M059J (cell line): Measurements from ENCODE around the gene ATF6B. TPM values are rescaled to one million over a fixed set of nuclear protein-coding genes. Genes with fewer than 3 reads are reported as not detected.
"Not testable (repeated sequence)": the region's sequence is repeated elsewhere in the genome, so short reads cannot be mapped to it uniquely, and the experiment has no call there.

Experiments used
- DNase-seq: peaks from one replicate; pipeline ENCODE4 v3.0.0-alpha.2; 2012; ENCODE audit warnings: low read depth
- total RNA-seq: library from RNA; depleted of rRNA; stranded (reverse); fragments of >200 nt; shearing (Covaris generic); gene quantifications from 2 replicates; pipeline ENCODE4 v1.2.3, GENCODE V29; 2014

ATF6B gene
- total RNA-seq, 1 experiment from 2014 or later, result 30.3 TPM

DNA sequence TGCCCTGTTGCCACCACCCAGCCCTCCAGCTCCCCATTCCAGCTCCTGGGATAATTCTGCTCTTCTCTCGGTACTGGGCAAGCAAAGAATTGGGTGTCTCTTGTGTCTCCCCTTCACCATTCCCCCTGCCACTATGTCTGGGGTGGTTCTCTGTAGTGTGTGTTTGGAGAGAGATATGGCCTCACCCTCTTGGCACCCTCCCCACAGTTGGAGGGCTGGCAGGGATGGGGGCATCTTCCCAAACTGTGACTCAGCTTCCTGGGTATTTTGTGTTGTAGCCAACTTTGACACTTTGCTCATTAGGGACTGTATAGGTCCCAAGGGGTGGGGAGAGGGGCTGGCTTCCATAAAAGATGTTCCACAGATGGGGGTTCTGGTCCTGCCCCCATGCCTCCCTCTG lies 20.6 kb downstream of the ATF6B start:
- DNase-seq, result peak; percentile 60

DNA sequence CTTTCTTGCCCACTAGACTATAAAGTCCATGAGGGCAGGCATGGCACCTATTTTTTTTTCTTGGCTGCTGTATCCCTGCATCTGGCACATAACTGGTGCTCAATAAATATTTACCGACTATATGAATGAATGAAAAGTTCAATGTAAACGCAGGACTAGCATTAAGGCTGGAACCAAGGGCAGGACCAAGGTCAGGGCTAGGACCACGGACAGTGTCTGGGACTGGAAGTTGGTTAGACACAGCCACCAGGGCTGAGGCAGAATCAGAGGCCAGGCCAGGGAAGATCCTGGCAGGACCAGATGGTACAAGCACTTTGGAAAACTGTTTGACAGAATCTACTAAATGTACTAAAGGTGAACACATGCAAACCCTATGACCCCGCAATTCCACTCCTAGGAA lies 22.6 kb downstream of the ATF6B start:
- DNase-seq, result no peak

DNA sequence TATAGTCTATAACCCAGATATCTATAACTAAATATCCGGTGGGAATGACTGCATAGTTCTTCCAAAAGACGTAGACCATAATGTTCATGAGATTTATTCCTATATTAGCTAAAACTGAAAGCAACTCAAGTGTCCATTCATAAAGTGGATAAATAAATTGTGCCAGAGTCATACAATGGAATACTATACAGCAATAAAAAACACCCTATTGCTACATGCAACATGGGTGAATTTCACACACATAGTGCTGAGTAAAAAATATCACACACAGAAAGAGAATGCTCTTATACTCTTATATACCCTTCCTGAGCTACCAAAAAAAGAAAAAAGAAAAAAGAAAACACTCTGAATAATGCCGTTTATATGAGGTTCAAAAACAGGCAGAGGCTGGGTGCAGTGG lies 25.8 kb downstream of the ATF6B start:
- no peak for DNase-seq

GRCh38 chr6:32100251-32100650 lies 27.8 kb downstream of the ATF6B start:
- not testable (repeated sequence) for DNase-seq

GRCh38 chr6:32097364-32097763 lies 30.7 kb downstream of the ATF6B start:
- no peak for DNase-seq

DNA sequence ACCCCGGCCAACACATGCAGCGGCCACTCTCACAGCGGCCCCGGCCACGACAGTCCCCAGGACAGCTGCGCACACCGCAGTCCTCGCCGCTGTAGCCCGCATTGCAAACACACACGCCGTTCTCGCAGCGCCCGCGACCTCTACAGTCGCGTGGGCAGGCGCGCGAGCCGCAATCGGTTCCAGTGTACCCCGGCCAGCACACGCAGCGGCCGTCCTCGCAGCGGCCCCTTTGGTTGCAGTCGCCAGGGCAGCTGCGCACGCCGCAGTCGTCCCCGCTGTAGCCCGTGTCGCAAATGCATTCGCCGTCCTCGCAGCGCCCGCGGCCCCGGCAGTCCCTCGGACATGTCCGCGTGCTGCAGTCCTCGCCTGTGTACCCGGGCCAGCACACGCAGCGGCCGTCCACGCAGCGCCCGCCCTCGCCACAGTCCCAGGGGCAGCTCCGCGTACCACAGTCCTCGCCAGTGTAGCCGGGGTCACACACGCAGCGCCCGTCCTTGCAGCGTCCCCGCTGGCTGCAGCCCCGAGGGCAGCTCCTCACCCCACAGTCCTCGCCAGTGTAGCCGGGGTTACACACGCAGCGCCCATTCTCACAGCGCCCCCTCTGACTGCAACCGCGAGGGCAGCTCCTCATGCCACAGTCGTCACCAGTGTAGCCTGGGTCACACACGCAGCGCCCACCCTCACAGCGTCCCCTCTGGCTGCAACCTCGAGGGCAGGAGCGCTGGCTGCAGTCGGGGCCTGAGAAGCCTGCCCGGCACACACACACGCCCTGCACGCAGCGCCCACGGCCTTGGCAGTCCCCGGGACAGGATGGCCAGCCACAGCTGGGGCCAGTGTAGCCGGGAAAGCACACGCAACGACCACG lies 31.4 kb downstream of the ATF6B start:
- DNase-seq, result no peak

DNA sequence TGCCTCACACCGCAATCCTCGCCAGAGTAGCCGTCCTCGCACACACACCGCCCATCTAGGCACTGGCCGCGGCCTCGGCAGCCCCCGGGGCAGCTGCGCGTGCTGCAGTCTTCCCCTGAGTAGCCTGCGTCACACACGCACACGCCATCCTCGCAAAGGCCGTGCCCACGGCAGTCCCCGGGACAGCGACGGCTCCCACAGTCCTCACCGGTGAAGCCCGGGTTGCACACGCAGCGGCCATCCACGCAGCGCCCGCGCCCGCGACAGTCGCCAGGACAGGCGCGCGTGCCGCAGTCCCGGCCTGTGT lies 32.0 kb downstream of the ATF6B start:
- no peak for DNase-seq

DNA sequence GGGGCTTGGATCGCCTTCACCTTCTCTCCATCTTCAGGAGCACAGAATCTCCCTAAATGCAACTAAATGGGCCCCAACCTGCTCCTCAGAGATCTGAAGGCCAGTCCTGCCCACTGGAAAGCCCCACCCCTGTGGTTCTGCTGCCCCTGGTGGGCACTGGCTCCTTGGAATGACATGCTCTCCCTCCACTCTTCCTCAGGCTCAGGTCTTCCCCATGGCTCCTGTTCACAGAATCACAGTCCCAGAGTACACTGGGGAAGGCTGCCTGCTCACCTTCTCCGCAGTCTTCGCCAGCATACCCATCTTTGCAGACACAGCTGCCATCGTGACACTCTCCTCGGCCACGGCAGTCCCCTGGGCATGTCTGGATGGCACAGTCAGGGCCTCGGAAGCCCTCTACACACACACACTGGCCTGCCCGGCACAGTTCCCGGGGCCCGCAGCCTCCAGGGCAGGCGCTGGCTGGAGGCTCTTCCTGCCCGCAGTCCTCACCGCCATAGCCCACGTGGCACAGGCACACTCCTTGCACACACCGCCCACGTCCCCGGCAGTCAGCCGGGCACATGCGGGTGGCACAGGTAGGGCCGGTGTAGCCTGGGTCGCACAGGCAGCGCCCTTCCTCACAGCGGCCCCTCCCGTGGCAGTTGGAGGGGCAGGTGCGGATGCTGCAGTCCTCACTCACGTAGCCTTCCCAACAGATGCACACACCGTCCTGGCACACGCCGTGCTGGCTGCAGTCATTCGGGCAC lies 32.5 kb downstream of the ATF6B start:
- no peak for DNase-seq

DNA sequence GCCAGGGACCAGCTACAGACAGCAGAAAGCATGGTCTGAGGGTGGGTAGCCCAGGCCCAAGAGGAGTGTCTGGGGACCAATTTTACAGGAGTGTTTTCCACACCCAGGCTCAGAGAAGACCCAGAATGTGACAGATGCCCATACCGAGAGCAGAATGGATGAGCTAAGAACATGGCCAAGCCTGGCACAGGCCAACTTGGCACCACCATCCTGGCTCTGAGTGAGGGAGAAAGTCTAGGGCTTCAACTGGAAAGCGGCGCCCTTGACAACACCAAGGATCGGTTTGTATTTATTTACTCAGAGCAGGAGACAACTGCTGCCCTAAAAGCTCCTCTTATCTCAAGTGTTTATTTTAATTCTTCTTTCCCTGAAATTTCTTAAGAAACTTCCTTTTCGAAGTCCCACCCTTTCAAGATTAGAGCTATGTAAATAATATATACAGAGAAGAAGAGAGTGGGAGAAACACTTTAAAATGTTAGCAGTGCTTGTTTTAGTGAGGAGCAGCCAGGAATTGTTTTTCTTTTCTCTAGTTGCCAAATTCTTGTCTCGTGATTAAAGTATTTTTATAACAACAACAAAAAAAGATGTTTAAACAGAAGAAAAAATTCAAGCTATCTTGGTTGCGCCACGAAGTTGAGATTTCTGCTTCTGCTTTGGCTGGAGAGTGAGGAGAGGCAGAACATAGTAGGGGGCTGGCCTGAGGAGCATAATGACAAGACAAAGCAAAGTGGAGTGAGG lies 35.1 kb downstream of the ATF6B start:
- no peak for DNase-seq

GRCh38 chr6:32089082-32089828 lies 38.8 kb downstream of the ATF6B start:
- DNase-seq, result no peak

DNA sequence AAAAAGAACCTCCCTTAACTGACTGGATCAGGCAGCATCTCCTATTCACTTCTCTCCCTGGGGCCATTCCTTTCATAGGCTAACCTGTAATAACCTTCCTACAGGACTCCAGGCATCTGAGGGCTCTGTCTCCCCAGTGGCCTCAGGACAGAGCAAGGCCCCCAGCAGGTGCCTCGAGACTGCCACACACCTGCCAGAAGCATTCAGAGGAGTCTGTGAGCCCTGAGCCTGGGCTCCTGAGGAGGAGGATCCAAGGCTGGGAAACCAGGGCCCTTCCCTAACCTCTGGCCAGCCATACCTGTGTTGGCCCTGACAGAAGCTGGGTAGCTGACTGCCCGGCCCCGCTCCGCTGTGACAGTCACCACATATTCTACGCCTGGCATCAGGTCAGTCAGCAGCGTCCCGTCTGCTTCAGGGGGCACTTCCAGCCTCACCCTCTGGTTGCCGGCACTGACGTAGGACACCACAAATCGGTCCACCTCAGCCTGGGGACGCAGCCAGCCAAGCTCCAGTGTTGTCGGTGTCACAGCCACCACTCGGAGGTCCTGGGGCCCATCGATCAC lies 39.5 kb downstream of the ATF6B start:
- no peak for DNase-seq

- peak; percentile 59 for DNase-seq
These were observed 40.2 kb downstream of the ATF6B start for GRCh38 chr6:32087574-32088486.

GRCh38 chr6:32086661-32087573 lies 41.1 kb downstream of the ATF6B start:
- DNase-seq, result peak; percentile 92

- DNase-seq, result no peak
These were observed 42.1 kb downstream of the ATF6B start for GRCh38 chr6:32085759-32086459.

DNA sequence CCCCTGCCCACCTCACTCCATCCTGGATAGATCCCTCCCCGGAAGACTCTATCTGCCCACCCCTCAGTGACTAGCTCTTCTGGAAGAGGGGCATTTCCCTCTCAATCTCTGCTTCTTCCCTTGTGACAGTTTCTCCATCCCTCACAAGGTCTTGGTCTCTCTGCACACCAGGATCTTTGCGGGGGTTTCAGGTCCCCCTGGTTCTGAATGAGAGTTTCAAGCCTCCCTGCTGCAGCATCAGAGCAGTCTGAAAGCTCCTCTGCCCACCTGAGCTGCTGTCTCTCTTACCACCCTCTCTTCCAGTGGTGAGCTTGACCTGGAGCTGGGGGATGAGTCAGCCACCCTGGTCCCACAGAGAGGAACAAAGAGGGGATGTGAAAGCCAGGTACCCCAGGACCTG lies 43.3 kb downstream of the ATF6B start:
- no peak for DNase-seq

DNA sequence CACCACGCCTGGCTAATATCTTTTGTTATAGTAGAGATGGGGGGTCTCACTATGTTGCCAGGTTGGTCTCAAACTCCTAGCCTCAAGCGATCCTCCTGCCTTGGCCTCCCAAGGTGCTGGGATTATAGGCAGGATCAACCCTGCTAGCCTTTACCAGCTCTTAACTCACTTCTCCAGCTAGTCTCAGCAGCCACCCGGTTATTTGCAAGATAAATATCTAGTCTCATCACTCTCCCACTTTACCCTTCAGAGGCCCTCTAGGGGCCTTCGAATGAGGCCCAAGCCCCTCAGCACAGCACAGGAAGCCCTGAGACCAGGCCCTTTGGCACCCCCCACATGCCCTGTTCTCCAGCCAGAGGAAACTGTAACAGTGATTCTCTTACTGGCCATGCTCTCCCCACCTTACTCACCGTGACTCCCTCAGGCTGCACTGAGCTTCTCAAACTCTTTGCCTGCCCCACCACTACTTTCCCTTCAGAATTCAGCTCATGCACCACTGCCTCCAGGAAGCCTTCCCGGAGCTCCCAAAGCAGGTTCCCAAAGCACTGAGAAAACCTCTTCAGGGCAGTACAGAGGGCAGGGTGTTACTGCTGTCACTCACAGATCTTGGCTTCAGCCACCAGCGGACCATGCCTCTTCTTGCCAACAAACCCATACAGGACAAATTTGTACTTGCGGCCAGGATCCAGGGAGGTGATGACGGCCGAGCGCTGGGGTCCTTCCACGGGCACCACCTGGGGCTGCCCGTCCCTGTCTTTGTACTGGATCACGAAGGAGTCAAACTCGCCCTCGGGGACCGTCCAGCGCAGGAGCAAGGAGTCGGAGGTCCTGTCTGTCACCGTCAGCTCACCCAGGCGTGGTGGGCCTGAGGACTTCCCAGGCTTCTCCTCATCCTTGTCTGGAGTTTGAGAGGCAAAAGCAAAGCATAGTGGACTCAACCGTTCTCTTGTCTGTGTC lies 44.0 kb downstream of the ATF6B start:
- DNase-seq, result no peak

DNA sequence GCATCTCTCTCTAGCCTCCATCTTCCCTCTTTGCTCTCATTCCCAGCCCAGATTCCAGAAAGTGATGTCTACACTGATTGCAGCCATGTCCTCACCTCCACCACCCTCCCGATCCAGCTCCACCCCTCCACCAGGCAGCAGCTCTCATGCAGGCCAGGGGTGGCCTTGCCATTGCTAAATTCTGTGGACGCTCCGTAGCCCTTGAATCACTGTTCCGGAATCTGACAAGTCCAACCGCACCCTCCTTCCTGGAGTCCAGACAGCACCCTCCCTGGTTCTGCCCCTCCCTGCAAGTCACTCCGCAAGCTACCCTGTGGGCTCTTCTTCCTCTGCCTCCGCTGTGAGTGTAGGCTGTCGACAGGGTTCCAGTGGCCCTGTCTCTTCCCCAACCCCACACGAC lies 45.1 kb downstream of the ATF6B start:
- peak; percentile 85 for DNase-seq

DNA sequence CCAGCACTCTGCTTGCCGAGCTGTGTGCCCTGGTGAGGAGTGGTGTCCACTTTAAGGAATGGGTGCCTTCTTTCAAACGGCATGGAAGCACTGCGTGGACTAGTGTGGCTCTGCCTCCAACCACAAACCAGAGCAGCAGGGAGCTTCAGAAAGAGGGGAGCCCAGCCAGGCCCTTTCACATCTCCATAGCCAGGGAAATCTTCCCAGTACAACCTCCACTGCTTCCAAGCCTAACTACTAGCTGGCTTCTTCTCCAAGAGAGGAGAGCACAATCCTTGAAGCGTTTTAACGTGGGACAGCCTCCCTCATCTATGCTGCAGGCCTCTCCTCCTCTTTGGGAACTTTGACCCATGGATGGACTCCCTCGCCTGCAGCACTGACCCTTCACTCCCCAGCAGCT lies 45.6 kb downstream of the ATF6B start:
- no peak for DNase-seq
